Stimulated activated naive CD8-positive, alpha-beta T cell treated with anti-CD3 and anti-CD28 coated beads, Interleukin-15, Interleukin-2, amounts not matched to agents 100 U/mL and 50 U/mL, for 24 hours (primary cell): Measurements from ENCODE around the gene DCAF17.
"Not testable (repeated sequence)": the region's sequence is repeated elsewhere in the genome, so short reads cannot be mapped to it uniquely, and the experiment has no call there.

Experiments used
- ATAC-seq: fragments of 150-1000 bp; cut with Tn5 transposase; one replicate; pipeline ENCODE4 v1.10.0; 2021
- DNase-seq: peaks from one replicate; pipeline ENCODE4 v3.0.0; 2021

DCAF17 gene

GRCh38 chr2:171452773-171453172 is 18.7 kb downstream of the DCAF17 start:
- no peak for ATAC-seq
- no peak for DNase-seq

DNA sequence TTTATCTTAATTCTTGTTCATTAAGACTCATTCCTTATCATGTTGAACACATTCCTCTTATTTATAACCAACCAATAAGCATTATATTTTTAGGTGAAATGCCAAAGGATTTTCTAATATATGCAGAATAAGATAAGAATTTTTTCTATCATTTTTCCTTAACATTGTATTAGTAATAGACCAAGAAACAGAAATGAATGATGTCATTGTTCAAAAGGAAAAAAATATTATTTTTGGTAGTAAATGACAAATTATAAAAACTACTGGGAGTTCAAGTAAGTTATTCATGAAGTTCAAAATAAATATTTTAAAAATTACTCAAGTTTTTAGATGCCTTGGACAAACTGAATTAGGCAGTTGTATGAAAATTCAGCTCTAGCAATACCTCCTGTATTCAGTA is 25.5 kb downstream of the DCAF17 start:
- ATAC-seq = no peak
- no peak for DNase-seq

DNA sequence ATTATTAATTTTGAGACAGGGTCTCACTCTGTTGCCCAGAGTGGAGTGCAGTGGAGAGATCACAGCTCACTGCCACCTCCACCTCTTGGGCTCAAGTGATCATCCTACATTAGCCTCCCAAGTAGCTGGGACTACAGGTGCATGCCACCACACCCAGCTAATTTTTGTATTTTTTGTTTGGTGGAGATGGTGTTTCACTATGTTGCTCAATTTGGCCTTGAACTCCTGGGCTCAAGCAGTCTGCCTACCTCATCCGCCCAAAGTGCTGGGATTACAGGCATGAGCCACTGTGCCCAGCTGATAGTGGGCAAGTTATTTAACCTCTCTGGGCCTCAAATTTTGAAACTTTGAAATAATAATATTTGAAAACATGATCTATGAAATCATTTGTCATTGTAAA is 26.5 kb downstream of the DCAF17 start:
- ATAC-seq = no peak
- DNase-seq = no peak

DNA sequence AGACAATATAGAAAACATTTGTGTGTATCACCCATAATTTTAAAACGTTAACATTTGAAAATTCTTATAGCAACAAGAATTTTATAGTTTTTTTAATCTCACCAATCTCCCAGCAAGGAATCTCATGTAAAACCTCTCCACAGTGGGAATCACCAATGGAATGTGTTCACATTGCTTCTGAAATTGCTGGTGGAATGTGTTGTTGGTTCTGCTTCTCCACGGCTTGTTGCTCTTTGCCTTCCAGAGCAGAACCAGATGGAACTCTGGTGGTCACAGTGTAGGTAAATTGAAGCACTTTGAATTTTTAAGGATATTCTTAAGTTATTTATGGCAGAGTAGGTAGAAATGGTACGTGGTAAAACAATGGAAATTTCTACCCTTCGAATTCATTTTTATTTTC is 35.1 kb downstream of the DCAF17 start:
- no peak for DNase-seq
- ATAC-seq = no peak

DNA sequence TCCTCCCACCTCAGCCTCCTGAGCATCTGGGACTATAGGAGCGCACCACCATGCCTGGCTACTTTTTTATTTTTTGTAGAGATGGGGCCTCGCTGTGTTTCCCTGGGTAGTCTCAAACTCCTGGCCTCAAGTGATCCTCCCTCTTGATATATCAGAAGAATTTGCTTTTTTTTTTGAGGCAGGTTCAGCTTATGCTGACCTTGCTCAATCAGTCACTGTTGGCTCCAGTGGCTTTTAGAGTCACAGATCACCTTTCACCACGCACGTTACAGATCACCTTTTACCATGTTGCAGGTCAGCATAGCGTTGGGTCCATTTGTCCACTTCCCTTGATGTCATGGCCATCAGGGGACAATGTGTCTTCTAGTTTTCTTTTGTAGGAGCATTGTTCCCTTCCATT is 36.1 kb downstream of the DCAF17 start:
- ATAC-seq (no peak), DNase-seq (no peak)

DNA sequence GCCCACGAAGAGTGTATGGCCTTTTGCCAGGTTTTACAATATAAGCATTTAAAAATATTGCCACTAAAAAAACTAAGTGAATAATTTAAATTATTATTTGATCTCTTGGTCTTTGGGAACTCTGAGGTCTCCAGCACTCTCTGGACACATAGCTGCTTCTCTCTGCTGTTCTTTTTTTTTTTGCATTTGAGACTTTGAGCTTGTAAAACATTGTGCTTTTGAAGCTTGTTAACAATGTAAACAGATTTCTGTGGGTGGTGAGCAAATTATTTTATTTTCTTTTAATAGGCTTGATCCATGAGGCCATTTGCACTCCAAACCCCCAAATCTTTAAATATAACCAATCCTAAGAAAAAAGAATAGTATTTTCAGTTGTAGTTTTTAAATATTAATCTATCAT is 42.0 kb downstream of the DCAF17 start:
- ATAC-seq = no peak
- DNase-seq = no peak

- no peak for DNase-seq
- ATAC-seq = no peak
Observed at GRCh38 chr2:171478345-171478744, 44.3 kb downstream of the DCAF17 start.

DNA sequence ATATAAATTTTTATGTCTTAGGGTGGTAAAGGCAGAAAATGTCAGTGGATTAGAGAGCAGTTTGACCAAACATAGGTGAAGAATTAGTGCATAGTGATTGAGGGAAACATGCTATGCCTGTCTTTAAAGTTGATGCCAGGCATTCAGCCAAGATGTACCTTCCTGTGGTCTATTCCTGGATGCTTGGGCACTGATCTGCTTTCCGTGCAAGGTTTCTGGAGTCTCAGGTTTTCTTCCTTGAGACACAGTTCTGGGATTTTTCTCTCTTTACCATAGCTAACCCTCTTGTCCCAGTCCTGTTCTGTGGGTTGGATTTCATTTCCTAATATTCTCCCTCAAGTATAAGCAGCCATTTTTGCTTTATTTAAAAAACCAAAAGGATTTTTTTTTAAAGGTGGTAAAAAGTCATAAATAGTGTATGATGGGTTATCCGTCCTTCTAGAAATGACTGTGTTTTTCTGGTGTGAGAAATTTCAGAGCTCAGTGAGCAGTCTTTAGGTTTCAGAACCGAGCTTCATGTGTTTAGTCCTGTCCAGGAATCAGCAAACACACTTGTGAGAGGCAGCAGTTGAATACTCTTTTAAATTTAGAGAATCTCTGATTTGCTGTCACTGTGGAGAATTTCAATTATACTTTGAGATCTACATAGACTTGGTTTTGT is 45.3 kb downstream of the DCAF17 start:
- no peak for DNase-seq
- ATAC-seq = no peak

- ATAC-seq (no peak), DNase-seq (no peak)
Observed at GRCh38 chr2:171480908-171481307, 46.9 kb downstream of the DCAF17 start.

- DNase-seq (no peak), ATAC-seq (no peak)
Observed at GRCh38 chr2:171482308-171482707, 48.3 kb downstream of the DCAF17 start.

GRCh38 chr2:171482877-171483276 is 48.9 kb downstream of the DCAF17 start:
- DNase-seq = no peak

GRCh38 chr2:171483793-171484192 is 49.8 kb downstream of the DCAF17 start:
- no peak for ATAC-seq
- DNase-seq = no peak

More at GRCh38 chr2:171482877-171483276, 48.9 kb downstream of the DCAF17 start:
- ATAC-seq = no peak

- no peak for ATAC-seq
- DNase-seq = no peak
Observed at GRCh38 chr2:171485116-171485515, 51.1 kb downstream of the DCAF17 start.

- ATAC-seq = no peak
- DNase-seq = no peak
Observed at GRCh38 chr2:171487201-171487600, 53.2 kb downstream of the DCAF17 start.

DNA sequence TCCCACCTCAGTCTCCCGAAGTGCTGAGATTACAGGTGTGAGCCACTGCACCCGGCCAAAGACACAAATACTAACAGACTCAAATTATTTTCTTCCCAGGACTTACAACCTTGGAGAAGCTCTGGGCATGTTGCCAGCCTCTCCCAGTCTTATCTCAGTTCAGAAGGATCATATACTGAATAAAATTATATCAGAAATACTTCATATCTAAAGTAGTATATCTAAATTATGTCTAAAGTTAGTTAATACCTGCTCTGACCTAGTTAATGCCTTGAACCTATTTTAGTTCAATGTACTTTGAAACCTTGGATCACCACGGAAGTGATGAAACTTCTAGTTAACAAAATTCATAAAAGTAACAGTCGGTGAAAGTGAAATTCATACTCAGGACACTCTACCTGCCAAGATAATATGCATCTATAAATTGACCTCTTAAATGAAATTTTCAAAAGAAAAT is 53.8 kb downstream of the DCAF17 start:
- ATAC-seq (no peak), DNase-seq (no peak)

- DNase-seq (no peak), ATAC-seq (no peak)
Observed at GRCh38 chr2:171490577-171490976, 56.6 kb downstream of the DCAF17 start.

GRCh38 chr2:171491292-171491691 is 57.3 kb downstream of the DCAF17 start:
- ATAC-seq = no peak
- no peak for DNase-seq

GRCh38 chr2:171492664-171493063 is 58.6 kb downstream of the DCAF17 start:
- DNase-seq = no peak
- ATAC-seq = no peak

DNA sequence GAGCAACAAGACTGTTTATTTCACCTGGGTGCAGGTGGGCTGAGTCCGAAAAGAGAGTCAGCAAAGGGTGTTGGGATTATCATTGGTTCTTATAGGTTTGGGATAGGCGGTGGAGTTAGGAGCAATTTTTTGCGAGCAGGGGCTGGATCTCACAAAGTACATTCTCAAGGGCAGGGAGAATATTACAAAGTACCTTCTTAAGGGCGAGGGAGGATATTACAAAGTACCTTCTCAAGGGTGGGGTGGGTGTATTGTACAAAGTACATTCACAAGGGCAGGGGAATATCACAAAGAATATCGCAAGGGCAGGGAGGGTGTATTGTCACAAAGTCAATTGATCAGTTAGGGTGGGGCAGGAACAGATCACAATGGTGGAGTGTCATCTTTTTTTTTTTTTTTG is 63.6 kb downstream of the DCAF17 start:
- not testable (repeated sequence) for DNase-seq, ATAC-seq

DNA sequence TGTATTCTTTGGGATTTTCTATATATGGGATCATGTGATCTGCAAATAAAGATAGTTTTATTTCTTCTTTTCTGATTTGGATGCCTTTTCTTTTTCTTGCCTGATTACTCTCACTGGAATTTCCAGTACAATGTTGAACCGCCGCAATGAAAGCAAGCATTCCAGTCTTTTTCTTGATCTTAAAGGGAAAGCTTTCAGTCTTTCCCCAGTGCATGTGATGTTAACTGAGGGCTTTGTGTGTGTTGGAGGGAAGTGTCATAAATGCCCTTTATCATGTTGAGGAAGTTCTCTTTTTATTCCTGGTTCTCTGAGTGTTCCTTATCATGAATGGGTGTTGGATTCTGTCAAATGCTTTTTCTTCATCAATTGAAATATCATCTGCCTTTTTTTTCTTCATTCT is 71.3 kb downstream of the DCAF17 start:
- DNase-seq (no peak), ATAC-seq (no peak)

- DNase-seq (no peak), ATAC-seq (peak; percentile 77)
Observed at GRCh38 chr2:171509945-171510731, 76.1 kb downstream of the DCAF17 start.

- DNase-seq (no peak), ATAC-seq (peak; percentile 60)
Observed at GRCh38 chr2:171512014-171512413, 78.0 kb downstream of the DCAF17 start.

DNA sequence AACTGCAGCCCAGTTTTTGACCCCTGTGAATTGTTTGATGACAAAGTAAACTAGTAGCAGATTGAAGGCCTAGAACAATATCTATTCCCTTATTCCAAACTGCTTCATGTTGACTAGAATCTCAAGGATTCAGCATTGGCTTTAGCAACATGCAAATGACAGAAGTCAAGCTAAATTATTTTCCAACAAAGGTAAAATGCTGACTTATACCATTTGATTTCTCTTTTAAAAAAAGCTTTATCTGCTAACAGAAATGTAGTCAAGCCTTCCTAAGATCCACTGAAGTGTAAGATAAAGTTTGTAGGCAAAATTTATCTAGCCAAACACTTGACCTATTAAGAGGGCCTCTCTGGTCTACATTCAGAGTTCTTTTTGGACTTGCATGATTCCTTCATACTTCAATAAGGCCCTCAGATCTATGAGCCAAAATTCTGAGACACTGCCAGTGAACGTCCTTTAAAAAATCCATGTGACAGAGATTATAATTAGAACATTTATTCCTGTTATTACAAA is 78.7 kb downstream of the DCAF17 start:
- no peak for DNase-seq
- ATAC-seq = no peak
